HG03135 (cell line): ENCODE results near the gene OGFR.
A peak's percentile ranks its signal among the peaks of the same experiment; 100 is the strongest.

Source experiments
- ATAC-seq: cut with Tn5 transposase; IDR thresholded peaks from one replicate; pipeline ENCODE4 v1.9.1; 2021; ENCODE audit warnings: mild to moderate bottlenecking, moderate library complexity; ENCODE audit not compliant: unreplicated experiment

OGFR gene

GRCh38 chr20:62824476-62825332, 20.1 kb downstream of the OGFR start:
- ATAC-seq, result no peak

DNA sequence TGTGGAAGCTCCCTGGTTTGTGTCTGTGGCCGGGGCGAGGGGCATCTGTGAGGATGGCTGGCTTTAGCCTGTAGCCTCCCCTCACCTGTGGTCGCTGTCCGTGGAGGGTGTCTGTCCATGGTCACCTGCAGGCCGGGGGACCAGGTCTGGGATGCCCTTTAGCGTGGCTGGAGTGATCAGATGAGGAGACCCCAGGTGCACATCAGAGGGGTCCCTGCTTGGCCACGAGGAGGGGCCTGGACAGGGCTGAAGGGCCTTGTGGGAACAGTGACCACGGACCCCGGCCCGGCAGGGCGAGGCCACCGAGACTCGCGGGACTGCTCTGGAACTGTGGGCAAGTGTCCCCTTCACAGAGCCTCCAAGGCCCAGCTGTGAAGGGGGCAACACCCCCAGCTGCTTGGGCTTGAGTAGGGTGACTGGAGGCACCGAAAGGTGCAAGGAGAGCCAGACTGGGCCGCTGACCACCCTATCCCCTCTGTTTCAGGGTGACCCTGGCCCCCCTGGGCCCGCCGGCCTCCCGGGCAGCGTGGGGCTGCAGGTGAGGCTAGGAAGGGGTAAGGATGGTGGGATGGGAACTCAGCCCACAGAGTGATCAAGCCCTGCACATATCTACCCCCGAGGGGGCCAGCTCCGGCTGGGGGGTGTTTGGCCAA, 20.8 kb downstream of the OGFR start:
- no peak for ATAC-seq

GRCh38 chr20:62825986-62826645, 21.5 kb downstream of the OGFR start:
- ATAC-seq, result no peak

DNA sequence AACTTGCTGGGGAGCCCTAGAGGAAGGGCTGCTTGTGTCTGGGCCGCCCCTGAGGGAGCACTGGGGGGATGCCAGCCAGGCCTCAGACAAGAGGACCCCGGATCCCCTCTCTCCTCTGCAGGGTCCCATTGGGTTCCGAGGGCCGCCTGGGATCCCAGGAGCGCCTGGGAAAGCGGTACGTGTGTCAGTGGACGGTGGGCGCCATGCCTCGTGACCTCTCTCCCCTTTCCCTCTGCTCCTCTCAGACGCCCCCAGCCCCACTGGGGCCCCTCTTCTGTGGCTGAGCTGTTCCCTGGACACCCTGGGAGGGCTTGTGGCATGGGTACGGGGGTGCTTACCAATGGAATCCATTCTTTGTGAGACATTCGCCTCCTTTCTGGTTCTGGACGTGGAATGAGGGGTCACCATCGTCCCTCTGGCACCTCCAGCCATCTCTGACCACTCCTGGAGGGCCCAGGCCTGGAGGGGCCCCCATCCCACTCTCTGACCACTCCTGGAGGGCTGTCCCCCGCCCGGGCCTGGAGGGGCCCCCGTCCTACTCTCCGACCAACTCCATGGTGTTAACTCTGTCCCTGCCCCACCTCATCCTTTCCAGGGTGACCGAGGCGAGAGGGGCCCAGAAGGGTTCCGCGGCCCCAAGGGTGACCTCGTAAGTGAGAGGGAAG, 22.1 kb downstream of the OGFR start:
- no peak for ATAC-seq

DNA sequence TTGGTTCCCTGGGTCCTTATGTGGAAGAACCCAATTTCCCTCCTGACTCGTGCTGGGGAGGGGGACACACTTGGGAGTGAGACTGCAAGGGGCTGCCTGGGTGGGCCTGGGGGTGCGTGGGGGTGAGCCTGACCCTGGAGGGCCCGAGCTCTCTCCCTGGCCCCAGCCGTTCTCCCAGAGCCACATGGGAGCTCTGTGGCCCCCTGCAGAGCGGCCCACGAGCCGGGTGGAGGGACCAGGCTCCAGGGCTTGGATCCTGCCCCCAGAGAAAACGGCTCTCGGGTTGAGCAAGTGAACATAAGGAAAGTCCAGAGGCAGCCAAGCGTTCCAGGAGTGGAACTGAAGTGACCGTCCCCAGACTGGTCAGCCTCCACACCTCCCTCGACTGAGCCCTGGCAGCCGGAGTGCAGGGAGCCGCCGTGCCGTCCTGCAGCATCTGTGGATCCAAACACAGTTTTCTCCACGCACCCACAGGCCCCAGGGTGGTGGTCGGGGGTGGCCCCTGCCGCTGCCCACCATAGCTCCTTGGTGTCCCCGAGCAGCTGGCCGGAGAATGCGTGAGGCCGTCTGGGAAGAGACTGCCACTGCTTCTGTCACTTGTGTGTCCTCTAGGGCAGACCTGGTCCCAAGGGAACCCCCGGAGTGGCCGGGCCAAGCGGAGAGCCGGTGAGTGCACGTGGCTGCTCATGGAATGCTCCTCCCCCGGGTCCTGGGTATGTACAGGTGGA, 22.8 kb downstream of the OGFR start:
- no peak for ATAC-seq

GRCh38 chr20:62828051-62828450, 23.4 kb downstream of the OGFR start:
- ATAC-seq, result no peak

- no peak for ATAC-seq
These were observed 24.0 kb downstream of the OGFR start for GRCh38 chr20:62828511-62829230.

- no peak for ATAC-seq
These were observed 24.9 kb downstream of the OGFR start for GRCh38 chr20:62829231-62830230.

- no peak for ATAC-seq
These were observed 25.6 kb downstream of the OGFR start for GRCh38 chr20:62830251-62830650.

- ATAC-seq, result no peak
These were observed 26.2 kb downstream of the OGFR start for GRCh38 chr20:62830821-62831220.

GRCh38 chr20:62831361-62831788, 26.7 kb downstream of the OGFR start:
- ATAC-seq, result no peak

DNA sequence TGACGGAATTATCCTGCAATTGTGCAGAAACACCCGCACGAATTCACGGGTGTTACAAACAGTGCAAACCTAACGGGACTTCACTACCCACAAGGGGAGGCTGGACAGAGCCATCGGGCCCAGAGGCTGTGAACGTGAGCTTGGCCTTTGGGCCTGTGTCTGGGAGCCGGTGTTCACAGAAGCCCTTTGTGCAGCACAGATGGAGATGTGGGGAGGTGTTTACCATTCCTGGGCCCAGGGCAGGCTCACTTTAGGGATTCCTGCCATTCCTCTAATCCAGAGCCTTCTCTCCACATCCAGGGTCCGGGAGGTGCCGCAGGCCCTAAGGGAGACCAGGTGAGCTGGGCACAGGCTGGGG, 27.2 kb downstream of the OGFR start:
- no peak for ATAC-seq

DNA sequence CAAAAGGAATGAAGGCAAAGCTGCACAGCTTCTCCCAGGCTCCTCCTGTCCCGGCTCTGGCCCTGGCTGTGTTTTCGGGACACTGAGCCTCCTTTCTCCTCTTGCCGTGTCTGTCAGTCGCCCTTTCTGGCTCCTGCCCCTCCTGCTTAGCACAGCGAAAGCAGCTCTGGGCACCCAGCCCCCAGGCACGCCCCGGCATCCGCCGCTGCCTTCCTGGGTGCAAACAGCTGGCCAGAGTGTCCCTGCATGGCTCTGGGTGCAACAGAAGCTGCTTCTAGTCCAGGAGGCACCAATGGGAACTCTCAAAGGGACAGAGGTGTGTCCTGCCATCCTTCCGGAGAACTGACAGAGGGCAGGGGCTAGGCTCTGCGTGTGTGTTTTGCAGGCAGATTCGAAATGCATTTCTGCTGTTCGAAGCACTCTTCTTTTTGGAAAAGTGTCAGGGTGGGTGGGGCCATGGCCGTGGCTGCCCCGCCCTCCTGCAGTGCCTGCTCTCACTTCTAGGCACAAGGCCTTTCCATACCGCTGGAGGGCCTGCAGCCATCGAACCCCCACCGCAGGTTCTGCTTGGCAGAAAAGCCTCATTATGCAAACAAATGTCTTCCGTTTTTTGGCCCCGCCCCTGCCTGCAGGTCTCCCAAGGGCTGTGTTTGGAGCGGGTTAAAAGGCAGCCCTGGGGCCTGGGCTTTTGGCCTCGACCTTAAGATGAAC, 27.7 kb downstream of the OGFR start:
- peak; percentile 65 for ATAC-seq

DNA sequence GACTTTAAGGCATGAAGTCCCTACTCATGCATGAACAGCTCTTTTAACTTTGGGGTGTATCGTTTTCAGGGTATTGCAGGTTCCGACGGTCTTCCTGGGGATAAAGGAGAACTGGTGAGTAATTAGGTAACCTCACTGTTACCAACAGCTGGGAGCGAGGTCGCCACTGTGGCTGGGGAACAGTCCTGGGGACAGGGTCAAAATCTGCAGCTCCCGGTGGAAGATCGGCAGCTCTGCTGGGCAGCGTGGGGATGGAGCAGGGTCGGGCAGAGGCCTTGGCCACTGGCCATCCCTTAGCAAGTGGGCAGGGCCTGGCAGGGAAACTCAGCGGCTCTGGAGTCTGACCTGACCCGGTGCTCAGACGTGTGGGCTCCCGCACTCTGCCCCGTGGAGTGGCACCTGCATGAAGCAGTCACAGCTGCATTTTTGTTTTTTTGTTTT, 28.3 kb downstream of the OGFR start:
- peak; percentile 12 for ATAC-seq

DNA sequence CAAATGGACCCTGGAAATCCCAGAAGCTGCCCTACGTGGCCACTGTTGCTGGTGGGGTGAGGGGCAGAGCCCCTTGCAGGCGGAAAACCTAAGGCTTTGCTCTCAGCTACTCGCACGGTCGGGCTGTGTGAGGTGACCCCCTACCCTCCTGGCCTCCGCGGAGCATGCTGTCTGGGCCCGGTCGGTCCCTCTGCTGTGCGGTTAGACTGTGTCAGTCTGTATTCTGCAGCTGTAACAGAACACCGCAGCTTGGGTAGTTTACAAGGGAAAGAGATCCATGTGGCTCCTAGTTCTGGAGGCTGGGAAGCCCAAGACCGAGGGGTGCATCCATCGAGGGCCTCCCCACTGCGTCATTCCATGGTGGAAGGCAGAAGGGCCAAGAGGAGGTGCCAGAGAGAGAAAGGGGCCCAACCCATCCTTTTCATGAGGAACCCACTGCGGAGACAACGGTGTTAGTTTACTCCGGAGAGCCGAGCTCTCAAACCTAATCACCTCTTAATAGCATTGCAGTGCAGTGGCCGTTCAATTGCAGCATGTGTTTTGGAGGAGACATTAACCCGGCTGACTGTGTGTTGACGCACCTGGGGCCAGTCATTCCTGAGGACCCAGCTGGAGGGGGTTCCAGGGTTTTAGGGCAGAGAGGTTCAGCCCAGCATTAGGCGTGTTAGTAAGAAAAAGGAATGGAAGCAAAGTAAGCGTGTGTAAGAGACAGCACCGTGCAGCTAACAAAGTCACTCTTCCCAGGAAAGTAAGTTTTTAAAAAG, 30.5 kb downstream of the OGFR start:
- no peak for ATAC-seq

DNA sequence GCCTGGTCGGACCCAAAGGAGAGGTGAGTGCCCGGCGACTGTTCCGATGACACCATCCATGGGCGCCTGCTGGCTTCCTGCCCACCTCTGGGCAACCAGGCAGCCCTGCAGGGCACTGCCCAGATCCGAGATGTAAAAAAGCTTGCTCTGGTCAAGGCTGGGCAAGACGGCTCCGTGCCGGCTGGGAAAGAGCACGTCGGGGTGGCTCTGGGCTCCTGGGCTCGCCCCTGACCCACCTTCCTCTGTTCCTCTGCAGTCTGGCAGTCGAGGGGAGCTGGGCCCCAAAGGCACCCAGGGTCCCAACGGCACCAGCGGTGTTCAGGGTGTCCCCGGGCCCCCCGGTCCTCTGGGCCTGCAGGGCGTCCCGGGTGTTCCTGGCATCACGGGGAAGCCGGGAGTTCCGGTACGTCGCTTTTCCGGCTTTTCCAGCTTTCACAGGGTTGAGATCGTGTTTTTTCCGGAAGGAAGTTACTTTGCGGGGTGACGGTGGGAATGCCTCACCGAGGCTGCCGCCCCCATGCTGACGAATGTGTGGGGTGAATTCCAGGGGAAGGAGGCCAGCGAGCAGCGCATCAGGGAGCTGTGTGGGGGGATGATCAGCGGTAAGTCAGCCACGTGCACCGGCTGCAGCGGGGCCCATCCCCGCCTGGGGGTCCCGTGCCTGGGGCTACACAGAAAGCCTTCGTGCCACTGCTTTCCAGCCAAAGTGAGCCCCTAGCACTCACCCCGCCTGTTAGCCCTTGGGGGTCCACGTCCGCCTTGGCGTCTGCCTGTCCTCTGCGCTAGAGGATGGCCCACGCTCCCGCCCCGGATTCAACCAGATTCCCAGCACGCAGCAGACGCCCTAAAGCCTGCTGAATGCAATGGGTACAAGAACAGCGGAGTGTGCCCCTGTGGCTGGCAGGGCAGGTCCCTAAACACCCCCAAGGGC, 31.6 kb downstream of the OGFR start:
- ATAC-seq, result no peak
